GM21786 (cell line): ENCODE measurements around the gene FAM181A.

ENCODE experiments used
- ATAC-seq: cut with Tn5 transposase; IDR thresholded peaks from one replicate; pipeline ENCODE4 v1.9.1; 2021; ENCODE audit not compliant: unreplicated experiment

FAM181A gene

DNA sequence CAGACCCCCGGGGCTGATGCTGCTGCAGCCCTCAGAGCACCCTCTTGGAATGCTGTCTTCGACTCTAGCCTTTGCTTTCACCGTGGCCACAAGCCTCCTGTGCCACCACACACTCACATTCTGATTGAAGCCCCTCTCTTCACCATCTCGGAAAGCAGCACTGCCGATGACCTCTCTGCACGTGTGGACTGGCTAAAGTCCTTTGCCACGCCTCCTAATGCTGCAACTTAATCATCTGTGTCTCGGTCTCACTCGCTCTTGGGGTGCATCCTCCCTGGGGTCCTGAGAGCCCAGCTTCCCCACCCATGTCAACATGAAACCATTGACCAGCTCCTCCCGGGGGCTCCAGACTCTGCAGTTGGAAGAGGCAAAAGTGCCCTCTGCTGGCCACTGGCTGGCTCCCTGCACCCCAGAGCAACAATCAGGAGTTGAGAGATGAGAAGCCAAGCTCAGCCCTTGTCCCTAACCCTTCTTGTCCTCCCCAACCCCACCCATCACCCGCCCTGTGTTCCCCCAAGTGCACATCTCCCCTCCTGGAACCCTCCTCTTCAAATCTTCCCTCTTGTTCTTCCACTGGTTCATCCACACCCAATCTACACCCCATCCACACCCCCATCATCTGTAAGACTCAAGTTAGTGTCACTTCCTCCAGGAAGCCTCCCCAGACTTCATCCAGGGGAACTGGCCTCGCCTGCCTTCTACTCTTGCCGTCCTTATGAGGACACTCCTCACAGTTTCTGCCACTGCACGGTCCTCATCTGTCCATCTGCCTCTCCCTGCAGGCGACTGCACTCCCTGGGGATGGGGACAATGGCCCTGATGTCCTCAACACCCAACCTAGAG, 23.6 kb upstream of the FAM181A start:
- ATAC-seq, result no peak

DNA sequence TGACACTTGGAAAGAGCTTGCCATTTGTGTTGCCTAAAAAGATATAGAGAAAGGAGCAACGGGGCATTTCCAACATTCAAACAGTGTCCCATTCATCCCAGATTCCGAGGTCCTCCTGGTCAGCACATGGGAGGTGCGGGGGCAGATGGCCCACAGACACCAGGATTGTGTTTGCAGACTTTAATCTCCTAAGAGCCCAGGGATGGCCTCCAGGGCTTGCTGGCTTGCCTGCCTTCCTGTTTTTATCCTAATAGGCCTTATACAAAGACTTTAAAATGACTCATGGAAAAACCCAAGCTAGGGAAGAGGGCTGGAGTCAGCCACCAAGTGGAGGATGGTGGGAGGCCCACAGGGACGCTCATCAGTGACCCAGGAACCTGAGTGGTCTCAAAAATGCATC, 21.5 kb upstream of the FAM181A start:
- ATAC-seq, result no peak

DNA sequence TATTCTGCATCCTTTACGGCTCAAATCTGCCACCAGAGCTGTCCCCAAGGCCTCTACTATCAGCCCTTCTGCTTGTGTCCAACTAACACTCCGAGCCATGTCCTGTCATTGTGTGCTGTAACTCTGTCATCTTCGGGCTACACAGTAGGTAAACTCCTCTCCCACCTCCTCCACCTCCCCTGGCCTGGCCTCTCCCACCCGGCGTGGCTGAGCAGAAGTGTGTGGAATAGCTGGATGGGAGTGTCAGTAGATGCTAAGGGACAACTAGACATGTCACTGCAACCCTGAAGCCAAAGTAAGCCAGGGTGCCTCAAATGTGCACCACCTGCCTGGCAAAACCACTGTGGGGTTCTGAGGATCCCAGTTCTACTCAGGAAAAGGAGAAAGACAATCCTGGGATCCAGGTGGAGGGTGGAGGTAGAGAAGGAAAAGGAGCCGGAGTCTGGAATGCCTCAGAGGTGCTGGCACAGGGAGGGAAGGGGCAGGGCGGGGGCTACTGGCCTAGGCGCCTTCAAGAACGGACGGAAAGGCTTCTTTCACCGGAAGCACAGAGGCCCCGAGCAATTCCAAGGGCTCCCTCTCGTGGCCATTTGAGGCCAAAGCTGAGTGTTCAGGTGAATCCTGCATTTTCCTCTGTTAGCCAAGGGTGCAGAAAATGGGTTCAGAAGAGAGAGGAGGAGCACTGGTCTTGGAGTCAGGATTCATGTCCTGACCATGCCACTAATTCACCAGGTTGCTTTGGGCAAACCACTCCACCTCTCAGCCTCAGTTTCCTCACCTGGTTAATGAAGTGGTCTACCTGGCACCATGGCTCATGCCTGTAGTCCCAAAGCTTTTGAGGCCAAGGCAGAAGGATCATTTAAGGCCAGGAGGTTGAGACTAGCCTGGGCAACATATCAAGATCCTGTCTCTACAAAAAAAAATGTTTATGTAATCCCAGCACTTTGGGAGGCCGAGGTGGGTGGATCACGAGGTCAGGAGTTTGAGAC, 20.5 kb upstream of the FAM181A start:
- no peak for ATAC-seq

DNA sequence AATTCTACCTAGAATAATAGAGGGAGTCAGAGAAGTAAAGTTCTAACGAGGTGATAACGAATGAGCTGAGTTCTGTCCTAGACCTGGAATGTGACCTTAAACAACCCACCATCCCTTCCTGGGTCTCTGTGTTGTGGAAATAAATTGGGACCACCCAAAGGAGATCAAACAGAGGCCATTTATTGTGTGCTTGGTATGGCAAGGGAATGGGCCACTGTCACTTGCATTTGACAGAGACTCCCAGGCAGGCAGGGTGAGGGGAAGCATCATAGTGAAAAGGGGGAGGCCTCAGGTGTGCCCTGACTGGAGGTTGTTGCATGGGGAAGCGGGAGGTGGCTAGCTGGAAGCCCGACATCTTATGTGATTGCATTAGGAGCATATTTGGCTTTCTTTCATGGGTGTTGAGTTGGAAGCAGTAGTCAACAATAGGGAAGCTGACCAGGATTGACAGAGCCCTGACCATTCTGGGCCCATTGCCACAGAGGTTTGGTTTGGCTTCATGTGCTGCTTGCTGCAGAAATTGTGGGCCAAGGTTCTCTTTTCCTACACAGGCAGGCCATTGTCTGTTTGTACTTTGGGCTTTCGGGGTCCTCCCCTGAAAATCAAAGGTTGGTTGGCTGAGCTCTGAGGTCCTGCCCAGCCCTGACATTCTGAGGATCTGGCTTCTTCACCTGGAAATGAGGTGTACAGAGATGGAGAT, 17.6 kb upstream of the FAM181A start:
- no peak for ATAC-seq

DNA sequence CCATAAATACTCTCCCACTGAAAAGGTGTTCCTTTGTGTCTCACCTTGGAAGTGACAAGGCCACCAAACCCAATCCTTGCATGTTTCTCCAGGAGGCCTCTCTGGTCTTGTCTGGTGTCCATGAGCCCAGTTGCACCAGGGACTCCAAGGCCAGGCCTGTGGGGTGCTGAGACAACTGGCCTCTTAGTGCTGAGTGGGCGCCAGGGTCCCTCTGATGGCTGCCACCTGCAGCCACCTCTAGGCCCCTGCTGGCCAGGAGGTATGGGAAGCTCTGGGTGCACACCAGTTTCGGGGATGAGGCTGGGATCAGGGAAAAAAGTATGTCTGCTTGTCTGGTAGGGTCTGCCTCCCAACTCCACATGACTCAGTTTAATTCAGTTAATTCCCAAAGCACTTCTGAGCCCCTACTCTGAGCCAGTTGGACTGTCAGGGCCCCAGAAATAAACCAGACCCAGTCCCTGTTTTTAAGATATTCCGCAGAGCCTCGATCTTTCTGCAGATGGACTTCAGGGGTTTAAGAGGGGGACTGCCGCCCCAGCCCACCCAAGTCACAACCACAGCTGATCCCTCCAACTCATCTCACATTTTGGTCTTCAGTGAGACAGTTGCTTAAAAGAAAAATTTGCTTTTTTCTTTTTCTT, 15.0 kb upstream of the FAM181A start:
- no peak for ATAC-seq

DNA sequence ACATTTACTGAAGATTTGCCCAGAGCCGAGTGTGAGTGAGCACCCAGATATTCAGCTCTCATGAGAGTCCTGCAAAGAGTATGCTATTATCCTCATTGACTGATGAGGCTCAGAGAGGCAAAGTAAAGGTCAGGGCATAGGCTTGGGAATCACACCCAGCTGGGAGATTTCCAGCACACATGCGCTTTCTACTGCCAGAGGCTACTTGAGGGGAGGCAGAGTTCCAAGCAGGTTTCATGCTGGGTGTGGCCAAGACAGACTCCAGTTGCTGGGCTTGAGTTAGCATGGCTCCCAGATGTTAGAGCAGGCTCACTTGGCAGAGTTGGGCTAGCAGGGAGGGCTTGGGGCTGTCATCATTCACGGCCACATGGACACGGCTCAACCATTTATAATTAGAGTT, 14.4 kb upstream of the FAM181A start:
- no peak for ATAC-seq

DNA sequence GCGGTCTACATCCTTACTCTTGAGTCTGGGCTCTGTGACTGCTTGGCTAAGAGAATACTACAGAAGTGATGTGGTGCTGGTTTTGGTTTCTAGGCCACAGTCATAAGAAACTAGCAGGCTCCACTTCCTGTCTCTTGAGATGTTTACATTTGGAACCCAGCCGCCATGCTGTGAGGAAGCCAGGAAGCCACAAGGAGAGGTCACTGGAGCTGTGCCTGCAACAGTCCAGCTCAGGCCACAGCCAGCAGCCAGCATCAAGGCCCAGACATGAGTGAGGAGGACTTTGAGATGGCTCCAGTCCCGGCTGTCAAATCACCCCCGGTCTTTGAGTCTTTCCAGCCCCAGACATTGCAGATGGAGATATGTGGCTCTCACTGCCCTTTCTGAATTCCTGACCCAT, 12.9 kb upstream of the FAM181A start:
- ATAC-seq, result no peak

DNA sequence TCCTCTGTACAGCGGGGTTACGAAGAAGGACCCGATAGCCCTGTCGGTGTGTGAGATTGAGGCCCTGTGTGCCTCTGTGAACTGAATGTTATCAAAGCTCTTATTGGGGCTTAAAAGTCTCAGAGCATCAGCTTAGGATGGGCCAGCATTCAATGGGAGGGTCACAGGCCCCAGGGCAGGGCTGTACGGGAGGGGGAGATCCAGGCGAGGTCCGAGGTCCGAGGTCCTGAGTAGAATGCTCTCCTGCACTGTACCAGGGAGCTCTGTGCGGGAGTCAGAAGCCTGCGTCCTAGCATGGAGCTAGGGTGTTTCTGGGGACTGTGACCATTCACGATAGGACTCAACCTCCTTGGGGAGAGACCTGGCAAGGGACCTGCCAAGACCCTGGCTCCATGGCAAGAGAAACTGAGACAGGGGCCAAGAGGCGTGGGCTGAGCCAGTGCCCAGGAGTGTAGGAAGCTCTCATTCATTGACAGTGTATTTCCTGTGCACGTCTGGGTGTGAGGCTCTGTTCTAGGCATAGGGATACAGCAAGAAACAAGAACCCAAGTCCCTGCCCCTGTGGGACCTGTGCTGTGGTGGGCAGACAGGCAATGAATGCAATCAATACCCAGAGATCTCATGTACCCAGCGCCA, 12.0 kb upstream of the FAM181A start:
- ATAC-seq, result no peak

DNA sequence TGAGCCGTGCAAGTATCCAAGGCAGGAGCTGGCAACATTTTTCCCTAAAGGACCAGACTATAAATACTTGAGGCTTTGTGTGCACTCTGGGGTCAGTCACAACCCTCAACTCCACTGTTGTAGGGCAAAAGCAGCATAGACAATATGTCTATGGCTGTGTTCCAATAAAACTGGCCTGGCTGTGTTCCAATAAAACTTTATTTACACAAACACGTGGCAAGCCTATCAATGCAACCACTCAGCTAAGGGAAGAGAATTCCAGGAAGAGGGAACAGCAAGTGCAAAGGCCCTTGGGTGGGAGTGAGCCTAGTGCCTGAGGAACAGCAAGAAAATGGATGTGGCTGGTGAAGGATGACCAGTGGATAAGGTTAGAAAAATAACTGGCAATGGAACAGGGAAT, 11.3 kb upstream of the FAM181A start:
- no peak for ATAC-seq

DNA sequence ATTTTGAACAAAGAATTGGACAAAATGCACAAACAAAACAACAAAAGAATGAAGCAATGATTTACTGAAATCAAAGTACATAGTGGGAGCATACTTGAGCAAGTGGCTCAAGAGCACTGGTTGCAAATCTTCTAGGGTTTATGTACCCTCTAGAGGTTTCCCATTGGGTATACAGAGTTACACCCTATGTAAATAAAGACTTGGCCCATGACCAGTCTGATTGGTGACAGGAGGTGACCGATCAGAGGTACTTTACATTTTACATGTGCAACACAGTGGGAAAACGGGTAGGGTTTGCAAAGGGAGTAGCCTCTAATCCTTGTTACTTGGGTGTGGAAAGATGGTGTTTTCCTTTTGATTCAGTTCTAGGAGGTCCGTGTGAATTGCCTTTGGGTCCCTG, 10.6 kb upstream of the FAM181A start:
- no peak for ATAC-seq

DNA sequence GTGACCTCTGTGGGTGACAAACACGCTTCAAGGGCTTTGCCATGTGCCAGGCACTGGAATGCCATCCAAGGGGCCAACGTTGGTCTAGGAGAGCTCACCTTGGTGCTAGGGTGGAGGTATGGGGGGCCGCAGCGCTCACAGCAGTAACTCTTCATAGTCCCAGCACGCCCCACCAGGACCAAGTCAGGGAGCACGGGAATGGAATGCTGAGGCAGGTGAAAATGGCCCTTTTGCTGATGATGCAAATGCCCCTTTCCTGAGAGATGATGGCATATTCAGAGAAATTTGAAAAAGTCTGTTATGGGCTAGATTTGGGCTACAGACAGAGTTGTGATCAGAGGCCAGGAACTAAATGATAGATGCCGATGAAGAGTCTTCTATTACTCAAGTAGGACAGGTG, 10.0 kb upstream of the FAM181A start:
- no peak for ATAC-seq

DNA sequence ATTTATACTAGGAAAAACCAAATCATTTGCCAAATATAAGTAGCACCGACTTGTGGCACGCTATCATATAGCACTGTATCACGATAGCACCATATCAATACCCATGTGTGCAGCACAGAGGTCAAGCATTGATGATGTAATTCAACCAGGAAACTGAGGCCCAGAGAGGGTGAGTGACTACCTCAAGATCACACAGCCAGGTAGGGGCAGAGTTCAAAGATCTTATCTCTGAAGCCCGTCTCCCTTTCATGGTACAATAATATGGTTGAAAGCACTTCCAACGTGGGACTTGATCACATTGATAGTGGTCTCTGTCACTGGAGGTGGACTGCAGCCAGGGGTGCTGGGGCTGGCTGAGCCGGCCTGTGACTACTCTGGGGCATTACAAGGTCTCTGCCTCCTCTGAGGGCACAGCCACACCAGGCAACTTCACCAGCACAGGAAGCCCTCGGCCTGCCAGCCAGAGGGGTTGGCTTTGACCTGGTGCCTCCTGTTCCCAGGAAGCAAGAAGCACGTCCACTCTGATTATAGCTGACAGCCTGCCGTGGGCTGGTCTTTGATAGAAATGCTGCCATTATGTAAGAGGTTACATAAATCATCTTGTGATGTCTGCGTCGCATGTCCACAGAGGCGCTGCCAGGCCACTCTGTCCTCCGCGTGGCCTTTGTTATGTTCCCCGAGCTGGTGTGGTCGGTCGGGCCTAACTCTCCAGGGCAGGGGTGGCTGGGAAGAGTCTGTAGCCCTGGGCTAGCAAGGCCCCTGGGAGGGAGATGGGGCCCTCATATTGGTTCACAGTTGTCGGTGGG, 5.9 kb upstream of the FAM181A start:
- ATAC-seq, result no peak

DNA sequence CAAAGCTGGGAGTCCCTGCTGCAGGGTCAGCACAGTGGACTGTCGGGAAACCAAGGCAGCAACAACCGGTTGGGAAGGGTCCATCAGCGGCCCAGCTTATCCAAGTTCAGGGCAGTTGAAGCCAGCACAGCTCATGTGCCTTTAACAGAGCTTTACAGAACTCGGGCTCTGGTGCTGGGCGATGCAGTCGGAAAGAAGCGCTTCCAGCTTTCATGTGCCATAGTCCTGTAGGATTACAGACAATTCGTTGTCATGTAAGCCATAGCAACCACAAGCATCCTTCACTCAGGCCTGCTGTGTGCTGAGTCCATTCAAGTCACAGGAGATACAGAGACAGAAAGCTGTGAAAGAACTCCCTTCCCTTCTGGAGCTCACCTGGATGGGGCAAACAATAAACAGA, 3.5 kb upstream of the FAM181A start:
- ATAC-seq, result no peak

DNA sequence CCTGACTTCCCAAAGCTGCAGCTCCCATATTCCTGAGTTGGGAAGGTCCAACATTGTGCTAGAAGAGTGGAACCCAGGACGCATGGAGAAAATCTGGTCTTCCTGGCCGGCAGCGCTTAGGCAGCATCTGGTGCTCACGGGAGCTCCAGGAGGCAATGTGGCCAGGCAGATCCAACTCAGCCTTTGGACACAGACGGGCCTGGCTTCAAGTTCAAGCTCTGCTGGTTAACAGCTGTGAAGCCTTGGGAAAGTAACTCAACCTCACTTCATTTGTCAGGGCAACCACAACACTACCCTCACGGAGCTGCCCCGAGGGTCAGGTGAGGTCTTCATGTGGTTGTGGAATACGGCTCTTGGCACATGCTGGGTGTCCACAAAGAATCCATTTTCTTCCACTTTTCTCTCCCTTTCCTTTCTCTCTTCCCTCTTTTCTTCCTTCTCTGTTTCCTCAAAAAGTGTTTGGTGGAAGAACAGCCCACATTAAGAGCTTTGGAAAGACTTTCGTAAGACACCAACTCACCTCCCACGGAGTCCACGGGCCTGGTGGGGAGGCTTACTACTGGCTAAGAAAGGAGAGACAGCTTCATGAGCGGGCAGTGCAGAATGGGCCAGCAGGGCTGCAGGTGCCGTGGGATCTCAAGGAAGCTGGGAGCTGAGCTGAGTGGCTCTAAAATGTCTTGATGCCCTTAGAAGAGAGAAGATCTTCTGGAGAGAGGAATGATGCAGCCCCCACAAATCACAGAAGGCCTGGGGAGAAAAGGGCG, 2.4 kb upstream of the FAM181A start:
- no peak for ATAC-seq

DNA sequence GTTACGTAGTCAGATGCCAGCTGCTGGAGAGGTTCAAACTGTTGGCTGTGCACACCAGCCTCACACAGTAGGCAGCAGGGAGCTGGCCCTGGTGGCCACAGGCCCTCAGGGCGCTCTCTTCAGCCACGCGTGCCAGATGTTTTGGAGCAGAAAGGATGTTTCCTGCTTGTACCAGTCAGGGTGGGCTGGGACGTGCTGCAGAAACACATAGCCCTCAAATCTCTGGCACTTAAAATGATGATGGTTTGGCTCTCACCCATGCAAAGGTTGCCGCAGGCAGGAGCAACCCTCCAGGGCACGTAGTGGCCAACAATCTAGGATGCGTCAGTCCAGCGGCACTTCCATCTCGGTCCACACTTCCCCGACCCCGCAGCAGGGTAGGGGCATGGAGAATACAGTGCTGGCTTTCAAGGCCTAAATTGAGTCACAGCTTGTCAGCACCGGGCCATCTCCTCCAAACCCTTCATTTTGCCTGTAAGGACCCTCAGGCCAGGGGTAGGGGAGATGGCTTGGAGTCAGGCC, 1.7 kb upstream of the FAM181A start:
- ATAC-seq, result no peak

DNA sequence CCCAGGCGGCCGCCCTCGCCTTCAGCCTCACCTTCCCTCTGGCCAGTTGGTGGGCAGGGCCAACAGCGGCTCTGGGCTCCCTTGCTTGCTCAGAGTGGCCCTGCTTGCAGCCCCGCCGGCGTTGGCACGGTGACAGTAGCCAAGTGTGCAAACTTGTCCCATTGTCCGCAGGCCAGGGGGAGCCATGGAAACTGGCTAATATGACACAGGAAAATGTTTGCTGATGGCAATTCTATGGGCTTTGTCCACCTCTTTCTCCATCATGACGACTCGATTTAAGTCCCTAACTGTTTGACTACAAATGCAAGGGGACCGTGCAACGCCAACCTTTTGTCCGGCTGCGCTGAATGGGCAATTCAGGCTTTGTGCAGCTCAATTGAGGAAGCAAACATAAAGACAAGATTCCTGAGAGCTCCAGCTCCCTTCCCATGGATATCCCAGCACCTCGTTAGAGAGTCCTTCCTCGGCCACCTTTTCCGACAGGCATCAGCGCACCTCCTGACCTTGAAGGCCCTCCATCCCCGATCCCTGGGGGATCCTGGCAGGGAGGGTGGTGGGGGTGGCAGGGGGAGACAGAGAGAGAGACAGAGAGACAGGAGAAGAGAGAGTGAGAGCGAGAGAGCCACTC, 785 bp upstream of the FAM181A start:
- no peak for ATAC-seq

DNA sequence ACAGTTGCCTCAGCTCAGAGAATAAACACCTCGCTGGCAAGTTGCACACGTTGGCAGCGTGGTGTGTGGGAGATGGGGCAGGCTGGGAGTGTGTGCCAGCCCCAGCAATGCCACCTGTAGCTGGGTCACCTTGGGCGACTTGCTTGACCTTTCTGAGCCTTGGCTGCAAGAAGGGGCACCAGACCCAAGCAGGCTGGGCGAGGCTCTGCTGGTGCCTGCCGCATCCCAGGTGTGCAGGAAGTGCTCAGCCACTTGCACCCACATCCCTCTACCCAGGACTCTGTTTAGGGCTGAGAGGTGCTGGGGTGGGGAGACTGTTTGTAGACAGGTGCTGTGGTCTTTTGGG, 629 bp downstream of the FAM181A start:
- ATAC-seq, result no peak
